HG03565 (cell line): Measurements from ENCODE around the gene DNAH12.

Source experiments
- ATAC-seq: cut with Tn5 transposase; IDR thresholded peaks from one replicate; pipeline ENCODE4 v1.9.1; 2021; ENCODE audit warnings: mild to moderate bottlenecking, moderate library complexity; ENCODE audit not compliant: unreplicated experiment

The DNAH12 gene, protein sequence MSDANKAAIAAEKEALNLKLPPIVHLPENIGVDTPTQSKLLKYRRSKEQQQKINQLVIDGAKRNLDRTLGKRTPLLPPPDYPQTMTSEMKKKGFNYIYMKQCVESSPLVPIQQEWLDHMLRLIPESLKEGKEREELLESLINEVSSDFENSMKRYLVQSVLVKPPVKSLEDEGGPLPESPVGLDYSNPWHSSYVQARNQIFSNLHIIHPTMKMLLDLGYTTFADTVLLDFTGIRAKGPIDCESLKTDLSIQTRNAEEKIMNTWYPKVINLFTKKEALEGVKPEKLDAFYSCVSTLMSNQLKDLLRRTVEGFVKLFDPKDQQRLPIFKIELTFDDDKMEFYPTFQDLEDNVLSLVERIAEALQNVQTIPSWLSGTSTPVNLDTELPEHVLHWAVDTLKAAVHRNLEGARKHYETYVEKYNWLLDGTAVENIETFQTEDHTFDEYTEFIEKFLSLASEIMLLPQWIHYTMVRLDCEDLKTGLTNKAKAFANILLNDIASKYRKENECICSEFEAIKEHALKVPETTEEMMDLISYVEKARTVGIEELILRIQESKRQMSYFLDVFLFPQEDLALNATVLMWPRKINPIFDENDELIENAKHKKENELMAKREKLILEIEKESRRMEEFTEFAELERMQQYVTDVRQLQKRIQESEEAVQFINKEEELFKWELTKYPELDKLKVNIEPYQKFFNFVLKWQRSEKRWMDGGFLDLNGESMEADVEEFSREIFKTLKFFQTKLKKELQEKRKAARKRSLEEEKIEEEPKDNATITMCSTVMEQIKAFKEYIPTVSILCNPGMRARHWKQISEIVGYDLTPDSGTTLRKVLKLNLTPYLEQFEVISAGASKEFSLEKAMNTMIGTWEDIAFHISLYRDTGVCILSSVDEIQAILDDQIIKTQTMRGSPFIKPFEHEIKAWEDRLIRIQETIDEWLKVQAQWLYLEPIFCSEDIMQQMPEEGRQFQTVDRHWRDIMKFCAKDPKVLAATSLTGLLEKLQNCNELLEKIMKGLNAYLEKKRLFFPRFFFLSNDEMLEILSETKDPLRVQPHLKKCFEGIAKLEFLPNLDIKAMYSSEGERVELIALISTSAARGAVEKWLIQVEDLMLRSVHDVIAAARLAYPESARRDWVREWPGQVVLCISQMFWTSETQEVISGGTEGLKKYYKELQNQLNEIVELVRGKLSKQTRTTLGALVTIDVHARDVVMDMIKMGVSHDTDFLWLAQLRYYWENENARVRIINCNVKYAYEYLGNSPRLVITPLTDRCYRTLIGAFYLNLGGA (N-terminal part only)

DNA sequence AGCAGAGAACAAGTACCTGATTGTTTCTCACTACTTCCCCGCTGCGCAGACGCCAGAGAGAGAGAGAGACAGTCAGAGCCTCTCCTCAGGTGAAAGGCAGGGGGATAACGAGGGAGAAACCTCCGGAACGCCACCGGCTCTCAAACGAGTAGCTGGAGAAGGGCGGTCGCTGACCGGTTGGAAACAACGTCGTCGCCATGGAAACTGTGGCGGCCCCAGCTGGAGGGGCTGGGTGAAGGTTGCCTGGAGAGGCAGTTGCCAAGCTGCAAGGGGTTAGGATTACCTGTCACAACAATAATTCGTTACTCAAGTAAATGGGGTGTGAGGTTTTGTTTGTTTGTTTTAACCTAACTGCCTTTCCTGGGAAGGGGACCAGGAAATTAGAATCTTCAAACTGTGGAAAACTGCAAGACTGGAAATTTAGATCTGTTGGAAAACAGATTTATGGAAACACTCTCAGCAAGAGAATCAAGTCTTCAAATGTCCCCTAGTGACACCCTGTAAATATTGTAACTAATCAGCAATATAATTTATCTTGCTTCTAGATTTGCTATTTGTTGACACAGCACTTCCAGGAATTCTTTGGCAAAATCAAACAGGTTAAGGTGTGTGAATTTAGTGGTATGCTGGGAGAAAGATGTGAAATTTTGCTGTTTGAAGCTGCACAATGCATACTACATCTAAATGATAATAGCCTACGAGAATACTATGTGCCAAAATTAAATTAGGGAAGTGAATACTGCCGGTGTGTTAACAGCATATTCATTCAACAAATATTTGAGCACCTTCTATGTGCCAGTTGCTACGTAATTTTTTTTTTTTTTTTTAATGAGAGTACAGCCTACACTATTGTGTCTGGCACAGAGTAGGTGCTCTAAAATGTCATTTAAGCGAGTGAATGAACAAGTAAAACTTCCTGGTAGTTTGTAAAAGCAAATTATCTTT is at the start of gene DNAH12:
TSS of gene DNAH12 (minus strand) at position 164 of the 945 bp plus-strand sequence. CDS start 1,474 bp downstream, outside the sequence.
- no peak for ATAC-seq

DNA sequence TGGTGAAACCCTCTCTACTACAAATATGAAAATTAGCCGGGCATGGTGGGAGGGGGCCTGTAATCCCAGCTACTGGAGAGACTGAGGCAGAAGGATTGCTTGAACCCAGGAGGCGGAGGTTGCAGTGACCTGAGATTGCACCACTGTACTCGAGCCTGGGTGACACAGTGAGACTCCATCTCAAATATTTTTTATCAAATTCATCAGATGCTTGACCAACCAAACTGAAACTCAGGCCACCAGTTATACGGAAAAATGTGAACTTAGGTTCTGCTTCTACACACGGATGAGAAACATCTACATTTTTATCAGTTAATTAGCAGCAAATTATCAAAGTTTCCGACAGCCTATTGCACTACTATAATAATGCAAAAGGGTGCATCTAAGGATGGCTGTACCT is 48.2 kb upstream of the DNAH12 start:
- ATAC-seq = no peak

DNA sequence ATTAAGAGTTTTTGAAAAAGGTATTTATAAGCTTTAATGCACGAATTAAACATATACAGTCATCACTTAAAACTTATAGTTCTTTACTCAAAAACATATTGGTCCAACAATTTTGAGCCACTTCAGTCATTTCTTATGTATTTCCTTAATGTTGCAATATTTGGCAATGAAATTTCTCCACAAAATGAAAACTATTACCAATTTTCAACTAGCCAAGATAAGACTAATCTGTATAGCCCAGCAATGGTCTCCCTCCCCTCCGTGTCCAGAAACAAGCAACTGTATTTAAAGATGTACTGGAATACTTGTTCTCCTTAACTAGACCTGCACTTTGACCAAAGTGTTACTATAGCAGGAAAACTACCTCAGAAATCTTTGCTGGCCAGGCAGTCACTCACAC is 43.8 kb upstream of the DNAH12 start:
- ATAC-seq = no peak

DNA sequence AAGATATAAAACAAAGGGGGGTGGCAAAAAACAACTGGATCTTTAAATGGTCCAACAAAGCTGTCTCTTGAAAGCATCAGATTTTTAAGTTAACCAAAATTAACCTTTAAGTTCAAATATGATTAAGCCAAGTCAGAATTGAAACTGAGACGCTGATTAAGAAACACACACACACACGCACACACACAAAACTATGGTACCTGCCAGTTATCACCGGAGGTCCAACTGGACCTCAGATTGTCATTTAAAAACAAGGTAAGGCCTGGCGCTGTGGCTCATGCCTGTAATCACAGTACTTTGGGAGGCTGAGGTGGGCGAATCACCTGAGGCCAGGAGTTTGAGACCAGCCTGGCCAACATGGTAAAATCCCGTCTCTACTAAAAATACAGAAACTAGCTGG is 42.6 kb upstream of the DNAH12 start:
- ATAC-seq = no peak

DNA sequence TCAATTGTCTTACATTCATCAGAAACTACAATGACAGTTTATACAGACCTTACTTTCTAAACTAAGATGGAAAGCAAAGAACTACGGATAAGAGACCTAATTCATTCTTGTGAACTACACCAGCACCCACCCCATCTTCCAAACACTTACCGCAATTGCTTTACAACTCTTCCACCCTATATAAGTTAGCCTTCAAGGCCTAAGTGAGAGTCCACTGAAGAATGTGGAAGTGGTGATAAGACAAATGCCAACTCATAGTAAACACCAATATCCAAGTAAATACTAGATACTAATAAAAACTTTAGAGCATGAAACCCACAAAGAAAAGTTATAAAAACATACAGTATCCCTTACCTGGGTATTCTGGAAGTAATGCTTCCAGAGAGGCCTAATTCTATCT is 39.4 kb upstream of the DNAH12 start:
- no peak for ATAC-seq

DNA sequence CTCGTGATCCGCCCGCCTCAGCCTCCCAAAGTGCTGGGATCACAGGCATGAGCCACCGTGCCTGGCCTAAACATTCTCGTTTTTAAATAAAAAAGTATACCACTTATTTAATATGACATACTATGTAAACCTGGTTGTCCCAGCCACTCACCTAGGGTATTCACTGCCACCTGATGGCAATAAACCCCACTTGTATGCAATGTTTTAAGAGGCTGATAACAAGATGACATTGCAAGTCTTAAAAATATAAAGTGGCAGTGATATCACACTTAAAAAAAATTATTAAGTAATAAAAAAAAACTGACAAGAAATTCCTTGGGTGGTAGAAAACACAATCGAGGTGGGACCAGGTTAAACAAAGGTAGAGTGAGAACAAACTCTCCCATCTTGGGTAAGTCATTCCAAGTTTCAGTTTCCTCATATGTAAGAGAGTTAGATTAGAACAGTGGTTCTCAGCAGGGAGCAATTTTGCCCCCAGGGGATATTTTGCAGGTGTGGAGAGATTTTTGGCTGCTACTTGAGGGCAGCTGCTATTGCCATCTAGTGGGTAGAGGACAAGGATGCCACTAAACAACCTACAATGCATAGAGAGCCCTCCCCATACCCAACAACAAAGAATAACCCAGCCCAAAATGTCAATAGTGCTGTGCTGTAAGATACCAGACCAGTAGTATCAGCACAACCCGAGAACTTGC is 38.5 kb upstream of the DNAH12 start:
- no peak for ATAC-seq

DNA sequence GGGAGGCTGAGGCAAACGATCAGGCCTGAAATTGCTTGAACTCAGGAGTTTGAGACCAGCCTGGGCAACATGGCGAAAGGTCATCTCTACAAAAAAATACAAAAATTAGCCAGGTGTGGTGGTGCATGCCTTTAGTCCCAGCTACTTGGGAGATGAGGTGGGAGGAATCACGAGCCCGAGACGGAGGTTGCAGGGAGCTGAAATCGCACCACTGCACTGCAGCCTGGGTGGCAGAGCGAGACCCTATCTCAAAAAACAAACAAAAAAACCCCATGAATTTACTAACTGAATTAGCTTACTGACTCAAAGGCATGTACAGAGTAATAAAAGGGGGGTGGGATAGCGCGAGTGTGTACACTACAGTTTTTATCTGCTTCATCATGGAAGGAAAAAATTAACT is 33.7 kb upstream of the DNAH12 start:
- no peak for ATAC-seq

DNA sequence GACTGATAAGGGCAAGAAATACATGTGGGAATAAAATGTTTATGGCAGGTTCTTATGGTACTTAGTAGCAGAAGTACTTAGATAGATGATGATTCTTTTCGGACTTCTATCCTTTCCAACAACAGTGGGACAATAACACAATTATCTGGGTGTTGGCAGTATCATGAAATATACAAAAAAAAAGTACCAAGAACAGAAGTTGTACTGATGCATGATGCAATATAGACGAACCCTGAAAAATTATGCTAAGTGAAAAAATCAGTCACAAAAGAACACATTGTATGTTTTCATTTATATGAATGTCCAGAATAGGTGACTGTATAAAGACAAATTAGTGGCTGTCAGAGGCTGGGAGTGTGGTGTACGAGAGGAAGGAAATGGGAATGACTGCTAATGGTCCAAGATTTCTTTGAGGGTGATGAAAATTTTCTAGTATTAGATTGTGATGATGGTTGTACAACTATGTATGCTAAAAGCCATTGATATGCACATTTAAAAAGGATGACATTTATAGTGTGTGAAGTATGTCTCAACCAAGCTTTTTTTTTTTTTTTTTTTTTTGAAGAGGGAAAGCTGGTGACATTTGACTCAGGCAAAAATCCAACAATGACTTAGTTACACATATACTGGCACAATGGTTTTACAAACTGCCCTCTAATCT is 32.0 kb upstream of the DNAH12 start:
- no peak for ATAC-seq

DNA sequence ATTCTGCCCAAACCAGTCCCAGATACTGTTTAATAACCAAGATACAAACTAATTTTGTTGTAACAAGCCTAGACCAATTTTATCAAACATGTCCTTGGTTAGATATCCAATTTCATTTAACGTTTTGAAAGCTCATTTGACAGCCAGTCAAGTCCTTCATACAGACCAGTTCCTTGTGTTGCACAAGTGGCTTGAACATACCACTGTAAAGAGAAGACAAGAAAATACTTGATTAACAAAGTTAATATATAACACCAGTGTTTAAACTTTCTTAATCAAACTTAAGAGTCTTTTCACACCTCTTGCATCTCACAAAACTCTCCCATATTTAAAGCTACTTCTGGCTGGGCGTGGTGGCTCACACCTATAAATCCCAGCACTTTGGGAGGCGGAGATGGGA is 28.0 kb upstream of the DNAH12 start:
- no peak for ATAC-seq

DNA sequence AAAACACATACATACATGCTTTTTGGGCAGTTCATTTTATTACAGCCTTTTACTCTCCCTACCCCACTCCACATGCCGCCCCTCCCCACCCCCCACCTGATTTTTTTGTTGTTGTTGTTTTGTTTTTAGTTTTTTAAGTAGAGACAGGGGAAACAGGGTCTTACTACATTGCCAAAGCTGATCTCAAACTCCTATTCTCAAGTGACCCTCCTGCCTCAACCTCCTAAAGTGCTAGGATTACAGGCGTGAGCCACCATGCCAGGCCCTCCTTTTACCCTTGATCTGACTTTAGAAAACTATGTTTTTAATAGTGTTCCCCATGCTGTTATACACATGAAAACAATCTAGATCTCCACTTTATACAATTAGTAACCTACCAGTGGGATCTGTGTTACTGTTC is 26.7 kb upstream of the DNAH12 start:
- no peak for ATAC-seq

DNA sequence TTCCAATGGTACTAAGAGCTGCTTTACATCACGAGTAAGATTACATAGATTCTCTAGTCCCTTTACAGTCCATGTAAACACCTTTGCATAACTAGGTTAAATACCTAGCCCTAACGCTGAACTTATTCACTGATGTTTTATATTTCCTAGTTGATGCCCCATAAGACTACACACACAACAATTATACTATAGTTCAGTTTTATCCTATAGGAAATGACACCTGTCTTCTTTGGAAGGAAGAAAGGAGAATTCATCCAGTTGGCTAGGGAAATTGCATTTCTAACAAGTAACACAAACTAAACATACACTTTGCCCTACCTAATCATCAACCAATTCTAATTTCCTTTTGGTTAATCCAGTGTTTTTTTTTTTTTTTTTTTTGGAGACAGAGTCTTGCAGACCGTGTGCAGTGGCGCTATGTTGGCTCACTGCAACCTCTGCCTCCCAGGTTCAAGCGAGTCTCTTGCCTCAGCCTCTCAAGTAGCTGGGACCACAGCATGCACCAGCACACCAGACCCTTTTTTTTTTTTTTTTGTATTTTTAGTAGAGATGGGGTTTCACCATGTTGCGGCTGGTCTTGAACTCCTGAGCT is 25.8 kb upstream of the DNAH12 start:
- no peak for ATAC-seq

DNA sequence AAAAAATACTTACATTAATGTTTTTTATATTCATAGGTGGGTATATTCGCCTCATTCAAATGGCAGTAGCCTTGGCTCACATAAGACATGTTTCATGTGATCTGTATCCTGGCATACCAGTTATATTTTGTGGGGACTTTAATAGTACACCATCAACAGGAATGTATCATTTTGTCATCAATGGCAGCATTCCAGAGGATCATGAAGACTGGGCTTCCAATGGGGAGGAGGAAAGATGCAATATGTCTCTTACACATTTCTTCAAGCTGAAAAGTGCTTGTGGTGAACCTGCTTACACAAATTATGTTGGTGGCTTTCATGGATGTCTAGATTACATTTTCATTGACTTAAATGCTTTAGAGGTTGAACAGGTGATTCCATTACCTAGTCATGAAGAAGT is 15.4 kb upstream of the DNAH12 start:
- no peak for ATAC-seq

DNA sequence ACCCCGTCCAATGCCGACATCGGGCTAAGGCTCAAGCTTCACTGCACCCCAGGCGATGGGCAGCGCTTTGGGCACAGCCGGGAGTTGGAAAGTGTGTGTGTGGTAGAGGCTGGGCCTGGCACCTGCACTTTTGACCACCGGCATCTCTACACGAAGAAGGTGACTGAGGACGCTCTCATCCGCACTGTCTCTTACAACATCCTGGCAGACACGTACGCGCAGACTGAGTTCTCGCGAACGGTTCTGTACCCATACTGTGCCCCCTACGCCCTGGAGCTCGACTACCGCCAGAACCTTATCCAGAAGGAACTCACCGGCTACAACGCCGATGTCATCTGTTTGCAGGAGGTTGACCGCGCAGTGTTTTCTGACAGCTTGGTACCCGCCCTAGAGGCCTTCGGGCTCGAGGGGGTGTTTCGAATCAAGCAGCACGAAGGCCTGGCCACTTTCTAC is 13.0 kb upstream of the DNAH12 start:
- ATAC-seq = no peak

DNA sequence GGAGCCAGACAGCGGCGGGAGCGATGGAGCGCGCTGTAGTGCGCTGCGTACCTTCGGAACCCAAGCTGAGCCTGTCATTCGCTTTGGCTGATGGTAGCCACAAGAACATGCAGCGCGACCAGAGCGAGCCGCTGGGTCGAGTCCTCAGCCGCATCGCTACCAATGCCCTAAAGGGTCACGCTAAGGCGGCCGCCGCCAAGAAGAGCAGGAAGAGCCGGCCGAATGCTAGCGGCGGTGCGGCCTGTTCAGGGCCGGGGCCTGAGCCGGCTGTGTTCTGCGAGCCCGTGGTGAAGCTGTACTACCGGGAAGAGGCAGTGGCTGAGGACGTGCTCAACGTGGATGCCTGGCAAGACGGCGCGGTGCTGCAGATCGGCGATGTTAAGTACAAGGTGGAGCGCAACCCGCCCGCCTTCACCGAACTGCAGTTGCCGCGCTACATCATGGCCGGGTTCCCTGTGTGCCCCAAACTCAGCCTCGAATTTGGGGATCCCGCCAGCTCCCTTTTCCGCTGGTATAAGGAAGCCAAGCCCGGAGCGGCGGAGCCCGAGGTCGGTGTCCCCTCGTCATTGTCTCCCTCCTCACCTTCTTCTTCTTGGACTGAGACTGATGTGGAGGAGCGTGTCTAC is 12.4 kb upstream of the DNAH12 start:
- ATAC-seq = peak; percentile 23

DNA sequence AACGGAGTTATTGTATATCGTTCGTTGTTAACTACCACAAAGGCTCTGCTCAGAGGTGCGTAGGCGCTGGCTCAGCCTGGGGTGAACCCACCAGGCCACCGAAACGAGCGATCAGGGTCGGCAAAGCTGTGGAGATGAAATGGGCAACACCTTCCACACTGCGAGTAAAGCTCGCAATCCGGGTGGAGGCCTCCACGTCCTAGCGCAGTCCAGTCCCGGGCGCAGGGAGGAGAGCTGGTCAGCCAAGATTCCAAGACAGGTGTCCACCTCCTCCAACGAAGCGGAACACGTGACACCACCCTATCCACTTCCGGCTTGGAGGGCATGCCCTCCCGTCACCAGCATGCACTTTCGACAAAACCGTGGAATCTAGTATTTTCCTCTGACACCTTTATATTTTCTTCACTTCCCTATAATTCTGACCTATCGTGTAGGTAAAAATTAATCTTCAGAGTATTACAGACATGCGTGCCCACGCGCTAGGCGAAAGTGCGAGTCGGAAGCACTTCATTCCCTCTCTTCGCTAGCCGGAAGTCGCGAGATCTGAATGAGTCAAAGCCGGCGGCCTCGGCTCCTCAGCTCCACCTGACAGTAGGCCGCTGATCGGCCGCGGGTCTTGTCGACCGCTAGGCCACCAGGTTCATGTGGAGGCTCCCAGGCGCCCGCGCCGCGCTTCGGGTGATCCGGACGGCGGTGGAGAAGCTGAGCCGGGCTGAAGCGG is 11.8 kb upstream of the DNAH12 start, which contains the start of gene PDE12:
TSS of gene PDE12 (plus strand) at position 537 of the 721 bp plus-strand sequence. CDS start at position 643, 106 bp downstream.
- peak; percentile 70 for ATAC-seq

DNA sequence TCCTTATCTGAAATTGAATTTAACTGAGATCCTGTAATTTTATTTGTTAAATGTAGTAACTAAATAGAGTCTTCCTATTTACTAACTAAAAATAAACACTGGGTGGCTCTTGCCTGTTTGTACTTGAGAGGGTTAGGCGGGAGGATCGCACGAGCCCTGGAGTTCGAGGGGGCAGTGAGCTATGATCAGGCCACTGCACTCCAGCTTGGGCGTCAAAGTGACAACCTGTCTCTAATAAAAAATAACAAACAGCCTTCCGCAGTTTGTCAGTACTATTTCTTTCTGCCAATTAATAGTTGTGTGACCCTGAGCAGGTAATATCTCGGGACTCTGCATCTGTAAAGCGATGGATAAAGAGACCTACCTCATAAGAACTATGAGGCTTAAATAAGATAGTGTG is 11.2 kb upstream of the DNAH12 start:
- no peak for ATAC-seq

DNA sequence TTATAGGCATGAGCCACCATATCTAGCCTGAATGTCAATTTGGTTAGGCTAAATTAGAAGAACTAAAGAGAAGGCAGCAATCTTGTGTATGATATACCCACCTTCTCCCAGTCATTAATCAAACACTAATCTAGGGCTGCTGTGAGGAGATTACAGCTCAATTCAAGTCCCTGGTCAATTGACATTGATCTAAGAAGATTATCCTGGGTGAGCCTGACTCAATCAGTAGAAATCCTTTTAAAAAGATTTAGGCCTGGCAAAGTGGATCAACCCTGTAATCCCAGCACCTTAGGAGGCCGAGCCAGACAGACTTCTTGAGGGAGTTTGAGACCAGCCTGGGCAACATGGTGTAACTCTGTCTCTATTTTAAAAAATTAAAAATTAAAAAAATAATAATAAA is 2.5 kb upstream of the DNAH12 start:
- no peak for ATAC-seq
